HG03060 (cell line): ENCODE results near the gene RPP21.

Experiments used
- ATAC-seq: cut with Tn5 transposase; IDR thresholded peaks from one replicate; pipeline ENCODE4 v1.9.1; 2021; ENCODE audit warnings: low read depth, moderate number of reproducible peaks; ENCODE audit not compliant: unreplicated experiment

RPP21 gene

DNA sequence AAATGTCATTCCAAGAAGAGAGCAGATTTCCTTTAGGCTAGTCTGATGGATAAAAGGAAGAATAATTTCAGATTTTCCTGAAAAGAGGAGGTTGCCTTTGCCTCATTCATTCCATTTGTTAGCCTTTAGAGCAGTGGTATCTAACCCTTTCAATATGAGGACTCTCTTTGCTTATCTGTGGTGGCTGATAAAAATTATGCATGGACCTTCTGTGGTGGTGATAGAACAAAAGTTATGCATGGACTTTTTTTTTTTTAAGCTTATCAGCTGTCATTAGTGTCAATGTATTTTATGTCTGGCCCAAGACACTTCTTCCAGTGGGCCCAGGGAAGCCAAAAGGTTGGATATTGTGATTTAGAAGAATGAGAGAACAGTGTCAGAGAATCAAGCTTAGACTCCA, 16.6 kb upstream of the RPP21 start:
- ATAC-seq = no peak

DNA sequence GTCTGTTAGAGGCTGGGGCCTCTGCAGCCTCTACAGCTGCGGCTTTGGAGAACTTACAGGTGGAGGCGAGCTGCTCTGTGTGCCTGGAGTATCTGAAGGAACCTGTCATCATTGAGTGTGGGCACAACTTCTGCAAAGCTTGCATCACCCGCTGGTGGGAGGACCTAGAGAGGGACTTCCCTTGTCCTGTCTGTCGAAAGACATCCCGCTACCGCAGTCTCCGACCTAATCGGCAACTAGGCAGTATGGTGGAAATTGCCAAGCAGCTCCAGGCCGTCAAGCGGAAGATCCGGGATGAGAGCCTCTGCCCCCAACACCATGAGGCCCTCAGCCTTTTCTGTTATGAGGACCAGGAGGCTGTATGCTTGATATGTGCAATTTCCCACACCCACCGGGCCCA, 15.6 kb upstream of the RPP21 start:
- ATAC-seq = no peak

DNA sequence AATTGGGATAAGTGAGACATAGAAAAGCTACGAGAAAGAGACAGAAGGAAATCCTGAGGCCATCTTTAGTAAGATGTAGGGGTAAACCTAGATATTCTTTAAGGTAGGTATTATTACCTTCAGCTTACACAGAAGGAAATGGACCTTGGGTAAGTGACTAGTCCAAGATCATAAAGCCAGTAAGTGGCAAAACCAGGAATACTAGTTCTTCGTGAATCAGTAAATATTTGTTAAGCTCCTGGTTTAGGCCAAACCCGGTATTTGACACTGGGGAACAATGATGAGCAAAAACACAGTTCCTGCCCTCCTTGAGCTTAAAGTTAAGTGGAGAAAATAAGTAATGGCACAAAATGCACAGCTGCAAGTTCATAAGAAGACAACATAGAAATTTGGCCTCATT, 13.0 kb upstream of the RPP21 start:
- ATAC-seq = no peak

DNA sequence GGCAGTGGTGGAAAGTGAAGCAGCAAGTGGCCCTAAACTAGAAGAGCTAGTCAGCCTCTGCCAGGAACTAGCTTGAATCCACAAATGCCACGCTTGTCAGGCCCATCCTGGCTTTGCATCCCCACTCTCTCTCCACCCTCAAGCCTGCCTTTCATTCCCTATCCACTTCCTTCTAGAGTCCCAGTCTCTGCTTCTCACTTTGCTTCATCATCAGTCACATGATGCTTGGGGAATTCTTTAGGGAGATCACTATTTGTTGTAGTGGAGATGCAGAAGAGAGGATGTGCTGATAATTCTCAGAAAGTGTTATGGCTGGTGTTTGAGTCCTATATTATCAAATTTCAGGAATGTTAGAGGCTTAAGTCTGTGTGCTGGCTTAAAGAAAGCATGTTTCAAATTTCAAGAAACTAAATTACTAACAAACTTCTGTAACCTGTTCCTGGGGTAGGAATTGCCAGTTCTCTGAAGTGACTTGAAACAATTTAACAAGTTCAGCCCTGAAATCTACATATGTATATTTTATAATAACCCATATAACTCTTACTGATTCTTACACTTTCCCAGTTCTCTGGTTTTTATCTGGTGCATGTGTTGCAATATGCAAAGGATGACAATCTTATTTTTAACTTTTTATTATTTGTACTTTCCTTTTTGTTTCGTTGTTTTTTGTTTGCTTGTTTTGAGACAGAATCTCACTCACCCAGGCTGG, 10.7 kb upstream of the RPP21 start:
- no peak for ATAC-seq

DNA sequence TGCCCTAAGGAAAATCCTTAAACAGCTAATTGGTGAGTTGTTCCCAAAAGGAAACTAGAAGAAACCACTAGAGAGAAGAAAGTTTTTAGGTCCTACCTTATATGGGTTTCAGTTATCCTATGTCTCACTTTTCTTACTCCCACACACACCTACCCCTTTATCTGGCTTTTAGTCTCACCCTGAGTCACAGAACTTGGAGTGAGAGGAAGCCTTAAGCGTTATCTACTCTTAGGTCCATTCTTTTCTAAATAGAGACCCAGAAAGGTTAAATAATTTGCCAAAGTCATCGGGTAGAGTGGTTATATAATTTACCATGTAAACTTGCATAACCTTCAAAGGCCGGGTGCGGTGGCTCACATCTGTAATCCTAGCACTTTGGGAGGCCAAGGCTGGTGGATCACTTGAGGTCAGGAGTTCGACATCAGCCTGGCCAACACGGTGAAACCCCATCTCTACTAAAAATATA, 4.3 kb upstream of the RPP21 start:
- no peak for ATAC-seq

DNA sequence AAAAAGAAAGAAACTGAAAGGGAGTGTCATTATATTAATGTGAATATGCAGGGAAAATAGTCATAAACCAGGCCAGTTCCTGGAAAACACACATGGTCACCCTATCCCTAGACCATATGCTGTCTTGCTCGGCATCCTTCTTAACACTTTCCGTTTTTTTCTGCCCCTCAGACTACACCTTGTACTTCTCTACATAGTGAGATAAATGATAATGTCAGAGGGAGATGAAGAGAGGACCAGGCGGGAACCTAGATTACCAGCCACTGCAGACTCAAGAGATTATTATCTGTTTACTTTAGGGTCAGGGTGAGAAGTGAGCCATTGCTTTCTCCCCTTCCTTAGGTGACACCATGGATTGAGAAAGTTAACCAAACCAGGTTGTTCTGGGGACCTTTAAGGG, 3.7 kb upstream of the RPP21 start:
- no peak for ATAC-seq

DNA sequence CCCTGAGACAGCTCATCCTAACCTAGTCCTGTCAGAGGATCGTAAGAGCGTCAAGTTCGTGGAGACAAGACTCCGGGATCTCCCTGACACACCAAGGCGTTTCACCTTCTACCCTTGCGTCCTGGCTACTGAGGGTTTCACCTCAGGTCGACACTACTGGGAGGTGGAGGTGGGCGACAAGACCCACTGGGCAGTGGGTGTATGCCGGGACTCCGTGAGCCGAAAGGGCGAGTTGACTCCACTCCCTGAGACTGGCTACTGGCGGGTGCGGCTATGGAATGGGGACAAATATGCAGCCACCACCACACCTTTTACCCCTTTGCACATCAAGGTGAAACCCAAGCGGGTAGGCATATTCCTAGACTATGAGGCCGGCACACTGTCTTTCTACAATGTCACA, 3.2 kb upstream of the RPP21 start:
- ATAC-seq = no peak

DNA sequence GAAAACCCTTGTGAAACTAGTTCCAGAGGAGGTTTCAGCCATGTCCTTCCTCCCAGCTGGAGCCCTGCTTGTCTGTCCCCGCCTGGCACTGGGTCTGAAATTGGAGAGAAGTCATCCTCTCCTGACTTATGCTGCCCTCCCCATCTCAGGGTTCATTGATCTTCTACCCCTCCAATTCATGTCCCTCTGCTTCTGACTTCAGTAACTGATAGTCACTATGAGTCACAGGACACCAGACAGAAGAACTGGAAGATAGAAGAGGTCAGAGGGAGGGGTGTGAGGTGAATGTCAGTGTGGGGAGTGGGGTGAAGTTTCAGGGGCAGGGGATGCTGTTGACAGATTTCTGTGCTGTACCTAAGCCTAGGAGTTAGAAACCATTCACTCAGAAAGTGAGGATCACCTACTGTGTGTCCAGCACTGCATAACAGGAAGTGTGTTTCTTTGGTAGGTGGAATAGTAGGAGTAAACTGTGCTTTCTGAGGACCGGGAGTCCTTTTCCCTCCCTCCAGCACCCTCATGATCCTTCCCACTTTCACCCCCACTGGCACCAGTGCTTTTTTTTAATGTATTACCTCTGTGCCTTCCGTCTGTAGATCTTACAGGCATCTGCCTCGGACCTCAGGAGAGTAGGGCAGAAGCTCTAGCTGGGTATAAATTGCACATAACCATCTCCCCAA, 627 bp upstream of the RPP21 start:
- peak; percentile 3 for ATAC-seq

DNA sequence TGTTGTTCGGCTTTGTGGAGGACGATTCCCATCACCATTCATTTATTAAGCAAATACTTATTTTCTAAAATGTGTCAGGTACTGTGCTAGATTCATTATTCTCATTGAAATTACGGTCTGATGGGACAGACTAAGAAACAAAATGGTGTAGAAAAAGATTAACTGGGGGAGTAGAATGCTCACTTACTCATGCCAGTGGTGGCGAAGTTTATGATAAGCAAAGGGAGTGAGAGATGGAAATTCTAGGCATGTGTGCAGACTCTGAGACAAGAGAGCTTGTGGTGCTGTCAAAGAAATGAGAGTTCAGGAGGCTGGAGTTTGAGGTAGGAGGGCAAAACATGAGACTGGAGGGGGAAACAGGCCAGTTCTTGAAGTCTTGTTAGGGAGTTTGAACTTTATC, 896 bp downstream of the RPP21 start:
- no peak for ATAC-seq

DNA sequence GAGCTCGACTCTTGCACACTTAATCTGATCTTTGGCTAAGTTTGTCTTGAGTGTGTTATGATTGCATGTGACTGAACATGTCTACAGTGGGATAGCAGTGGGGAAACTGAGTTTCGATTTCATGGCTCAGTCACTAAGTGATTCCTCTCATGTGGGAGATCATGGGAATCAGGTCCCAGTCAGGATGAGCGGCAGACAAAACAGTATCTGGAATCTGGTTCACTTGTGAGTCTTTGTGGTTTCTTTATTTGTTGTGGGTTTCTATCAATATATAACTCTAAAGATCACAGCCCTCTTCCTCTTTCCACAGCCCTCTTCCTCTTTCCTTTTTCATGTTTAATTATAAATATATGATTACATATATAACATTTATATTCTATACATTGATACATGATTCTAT, 4.0 kb downstream of the RPP21 start:
- no peak for ATAC-seq

DNA sequence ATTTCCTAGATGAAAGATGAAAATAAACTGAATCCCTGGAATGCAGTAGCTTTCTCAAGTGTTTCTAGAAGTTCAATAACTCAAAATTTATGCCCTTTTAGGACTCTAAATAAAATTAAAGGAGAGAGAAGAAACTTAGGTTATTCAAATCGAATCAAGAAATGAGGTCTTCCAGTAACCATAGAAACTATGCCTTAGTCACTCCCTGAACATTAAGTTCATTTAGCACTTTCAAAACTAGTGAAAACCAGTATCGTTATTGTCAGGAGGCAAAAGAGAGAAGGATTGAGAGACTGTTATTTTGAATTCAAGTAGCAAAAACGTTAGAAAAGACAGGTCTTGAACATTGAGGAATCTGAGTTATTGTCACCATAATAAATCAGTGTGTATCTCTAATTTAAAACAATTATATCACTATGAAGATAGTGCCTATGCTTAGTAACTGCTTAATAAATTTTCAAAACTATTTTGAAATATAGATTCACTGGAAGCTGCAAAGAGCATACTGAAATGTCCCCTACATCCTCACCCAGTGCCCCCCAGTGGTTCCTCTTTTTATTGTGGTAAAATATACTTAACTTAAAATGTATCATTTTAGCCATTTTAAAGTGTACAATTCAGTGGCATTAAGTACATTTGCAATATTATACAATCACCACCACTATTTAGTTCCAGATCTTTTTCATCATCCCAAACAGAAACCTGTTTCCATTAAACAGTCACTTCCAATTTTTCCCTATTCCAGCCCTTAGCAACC, 4.6 kb downstream of the RPP21 start:
- no peak for ATAC-seq

DNA sequence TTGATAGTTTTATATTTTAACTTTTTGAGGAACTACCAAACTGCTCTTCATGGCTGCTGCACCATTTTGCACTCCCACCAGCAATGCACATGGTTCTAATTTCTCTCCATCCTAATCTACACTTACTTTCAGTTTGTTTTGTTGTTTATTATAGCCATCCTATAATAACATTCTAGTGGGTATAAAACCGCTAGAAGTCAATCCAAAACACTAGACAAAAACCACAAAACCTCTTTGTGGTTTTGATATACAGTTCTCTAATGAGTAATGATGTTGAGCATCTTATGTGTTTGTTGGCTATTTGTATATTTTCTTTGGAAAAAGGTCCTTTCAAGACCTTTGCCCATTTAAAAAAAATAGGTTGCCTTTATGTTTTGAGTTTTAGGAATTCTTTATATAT, 5.6 kb downstream of the RPP21 start:
- no peak for ATAC-seq

DNA sequence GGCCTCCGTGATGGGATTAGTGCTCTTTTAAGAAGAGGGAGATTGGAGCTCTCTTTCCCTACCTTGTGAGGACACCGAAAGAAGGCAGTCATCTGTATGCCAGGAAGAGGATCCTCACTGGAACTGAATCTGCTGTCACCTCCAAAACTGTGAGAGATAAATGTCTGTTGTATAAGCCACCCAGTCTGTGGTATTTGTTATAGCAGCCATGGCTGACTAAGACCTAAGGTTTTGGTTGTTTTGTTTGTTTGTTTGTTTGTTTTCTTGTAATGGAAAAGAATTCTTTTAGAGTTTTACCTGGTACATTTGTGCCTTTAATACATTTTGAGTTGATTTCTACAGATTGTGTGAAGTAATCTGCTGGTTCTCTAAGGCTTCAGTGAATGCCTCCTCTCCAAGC, 7.6 kb downstream of the RPP21 start:
- no peak for ATAC-seq

DNA sequence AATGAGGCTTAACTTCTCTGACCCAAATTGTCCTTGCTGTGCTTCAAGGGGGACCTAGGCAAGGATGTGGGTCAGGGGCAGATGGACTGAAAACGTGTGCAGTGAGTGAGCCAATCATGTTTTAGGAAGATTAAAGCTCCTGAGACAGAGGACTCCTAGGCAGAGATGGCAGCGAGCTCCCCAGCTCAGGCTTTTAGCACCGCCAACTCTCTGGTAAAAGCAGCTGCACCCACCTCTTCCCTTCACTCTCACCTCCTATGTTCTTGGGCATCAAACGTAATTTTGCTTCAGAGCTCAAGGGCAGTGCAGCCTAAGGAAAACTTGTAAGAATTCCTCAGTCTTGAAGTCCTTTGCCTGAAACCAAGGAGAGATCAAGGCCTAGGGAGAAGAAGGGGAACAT, 10.3 kb downstream of the RPP21 start:
- ATAC-seq = no peak

DNA sequence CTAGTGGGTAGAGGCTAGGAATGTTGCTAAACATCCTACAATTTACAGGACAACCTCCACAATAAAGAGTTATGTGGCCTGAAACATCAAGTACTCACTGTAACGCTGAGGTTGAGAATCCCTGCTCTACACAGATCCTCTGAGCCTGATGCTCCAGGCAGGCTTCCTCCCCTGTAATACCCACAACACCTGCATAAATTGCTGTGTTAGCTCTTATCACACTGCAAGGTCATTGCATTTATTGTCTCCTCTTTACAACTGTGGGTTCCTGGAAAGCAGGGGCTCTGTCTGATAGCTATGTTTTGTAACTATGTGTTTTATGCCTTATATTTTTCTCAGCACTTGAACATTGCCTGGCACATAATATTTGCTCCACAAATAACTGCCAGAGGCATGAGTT, 11.6 kb downstream of the RPP21 start:
- ATAC-seq = no peak

DNA sequence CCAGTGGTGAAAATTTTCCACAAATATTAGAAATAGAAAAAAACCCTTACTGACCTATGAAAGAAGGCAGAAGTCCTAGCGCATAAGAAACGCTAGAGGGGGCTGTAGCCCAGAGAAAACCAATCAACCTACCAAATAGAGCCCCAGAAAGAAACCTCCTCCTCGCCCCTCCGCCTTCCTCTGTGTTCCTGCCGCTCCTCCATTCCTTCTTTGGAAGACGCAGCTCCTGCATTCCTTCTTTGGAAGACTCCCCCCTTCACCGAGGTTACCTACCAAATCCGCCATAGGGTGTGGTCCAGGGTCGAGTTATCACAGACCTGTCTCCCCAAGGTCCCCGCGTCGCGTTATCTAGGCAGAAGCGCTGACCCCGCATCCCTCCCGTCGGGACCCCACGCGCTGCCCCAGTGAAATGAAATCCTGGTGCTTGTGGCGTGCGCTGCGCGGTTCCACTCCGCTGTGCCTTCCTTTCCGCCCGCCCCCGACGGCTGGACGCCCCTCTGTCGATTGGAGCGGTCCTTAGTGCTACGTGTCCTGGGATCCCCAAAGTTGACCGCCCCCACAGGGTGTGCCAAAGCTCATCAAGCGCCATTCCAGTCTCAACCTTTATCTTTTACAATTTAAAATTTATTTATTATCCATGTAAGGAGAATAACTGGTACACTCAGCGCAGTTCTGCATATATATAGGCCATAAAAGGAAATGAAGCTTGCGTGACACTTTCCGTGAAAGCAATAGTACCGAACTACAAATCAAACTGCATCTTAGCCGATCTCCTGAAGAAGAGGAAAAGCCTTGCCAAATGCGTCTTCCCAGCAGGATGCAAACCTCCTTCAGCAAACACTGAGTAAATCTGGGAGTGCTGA, 13.0 kb downstream of the RPP21 start:
- ATAC-seq = no peak

DNA sequence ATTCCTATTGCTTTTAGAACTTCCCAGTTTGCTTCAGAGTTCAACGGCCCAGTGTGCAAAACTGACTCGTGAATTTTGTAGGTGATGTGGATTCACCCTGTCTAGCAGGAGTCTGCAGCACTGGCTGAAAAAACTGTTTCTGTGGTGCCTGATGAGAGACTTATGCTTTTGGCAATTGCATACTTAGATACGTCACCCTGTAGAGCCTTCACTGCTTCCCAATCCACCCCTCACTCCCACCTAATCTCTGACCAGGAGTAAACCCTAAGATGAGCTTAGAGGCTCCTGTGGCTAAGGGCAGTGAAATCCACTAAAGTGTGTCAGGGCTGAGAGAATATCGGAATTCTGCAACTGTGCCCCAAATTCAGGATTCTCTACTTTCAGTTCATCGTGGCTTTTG, 14.3 kb downstream of the RPP21 start:
- ATAC-seq = no peak

DNA sequence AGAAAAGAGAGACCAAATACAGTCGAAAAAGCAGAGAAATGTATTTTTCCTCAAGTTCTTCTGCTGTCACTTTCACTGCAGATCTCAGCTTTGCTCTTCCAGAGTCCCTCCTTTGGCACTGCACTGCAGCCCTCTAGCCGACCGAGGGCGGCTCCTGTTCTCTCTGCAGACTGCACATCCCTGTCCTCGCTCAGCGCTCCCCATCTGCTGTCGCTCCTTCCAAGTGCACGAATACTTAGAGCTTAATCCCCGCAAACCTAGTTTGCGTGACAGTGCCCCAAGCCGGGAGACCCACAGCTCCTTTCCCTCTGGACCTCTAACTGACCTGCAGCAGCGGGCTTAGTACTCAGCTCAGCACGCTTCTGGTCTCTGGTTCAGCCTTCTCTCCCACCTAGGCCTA, 15.2 kb downstream of the RPP21 start:
- no peak for ATAC-seq

DNA sequence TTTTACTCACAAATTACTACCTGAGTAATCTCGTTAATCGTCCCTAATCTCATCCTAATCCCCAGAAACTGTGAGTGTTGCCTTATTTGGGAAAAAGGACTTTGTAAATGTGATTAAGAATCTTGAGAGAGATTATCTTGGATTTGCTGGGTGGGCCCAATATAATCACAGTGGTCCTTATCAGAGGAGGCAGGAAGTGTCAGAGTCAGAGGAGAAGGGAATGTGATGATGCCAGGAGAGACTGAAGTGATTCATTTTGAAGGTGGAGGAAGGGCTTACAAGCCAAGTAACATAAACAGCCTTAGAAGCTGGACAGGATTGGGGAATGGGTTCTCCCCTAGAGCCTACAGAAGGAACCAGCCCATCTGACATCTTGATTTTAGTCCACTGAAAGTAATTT, 16.7 kb downstream of the RPP21 start:
- no peak for ATAC-seq

DNA sequence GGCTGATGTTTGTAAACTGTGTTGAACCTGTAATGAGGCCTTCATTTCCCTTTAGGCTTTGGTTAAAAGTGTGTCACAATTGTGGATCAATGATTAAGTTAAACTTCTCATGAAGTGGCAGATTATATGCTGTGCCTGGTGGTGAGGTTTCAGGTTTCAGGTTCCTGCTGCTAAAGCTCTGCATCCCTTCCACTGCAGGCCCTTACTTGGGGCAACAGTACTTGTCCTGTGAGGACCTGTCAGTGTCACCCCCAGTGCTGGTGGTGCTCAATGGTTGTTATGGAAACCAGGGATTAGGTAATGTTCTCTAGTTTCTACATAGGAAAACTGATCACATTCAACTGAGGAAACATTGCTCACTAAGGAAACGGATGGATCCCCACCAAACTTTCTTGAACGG, 18.5 kb downstream of the RPP21 start:
- no peak for ATAC-seq

DNA sequence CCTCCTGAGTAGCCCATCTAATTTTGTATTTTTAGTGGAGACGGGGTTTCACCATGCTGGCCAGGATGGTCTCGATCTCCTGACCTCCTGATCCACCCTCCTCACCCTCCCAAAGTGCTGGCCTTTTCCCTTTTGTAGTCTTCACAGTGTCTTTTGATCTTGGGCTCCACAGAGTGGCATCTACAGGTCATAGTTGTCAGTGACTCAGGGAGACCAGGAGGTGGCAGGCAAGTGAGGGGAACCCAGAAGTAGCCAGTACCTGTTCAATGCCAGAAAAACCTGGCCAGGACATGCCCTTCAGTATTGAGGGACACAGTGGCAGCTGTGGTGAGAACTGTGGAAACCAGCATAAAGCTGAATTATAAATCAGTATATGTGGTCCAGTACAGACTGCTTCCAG, 19.6 kb downstream of the RPP21 start:
- no peak for ATAC-seq
